Kidney glomerular epithelial cell (primary cell): ENCODE results near the gene RNF114.
A peak's percentile ranks its signal among the peaks of the same experiment; 100 is the strongest.
"Not testable (repeated sequence)": the region's sequence is repeated elsewhere in the genome, so short reads cannot be mapped to it uniquely, and the experiment has no call there.

ENCODE experiments used
- DNase-seq: peaks from one replicate; lab custom pipeline; 2025; lab: John Stamatoyannopoulos, UW

Gene RNF114

GRCh38 chr20:49928411-49929141 lies 7.6 kb upstream of the RNF114 start:
- peak; percentile 52 for DNase-seq

GRCh38 chr20:49929142-49929494 lies 7.1 kb upstream of the RNF114 start:
- DNase-seq = no peak

GRCh38 chr20:49935746-49936152 lies 448 bp upstream of the RNF114 start:
- no peak for DNase-seq

GRCh38 chr20:49937027-49937929 lies 1.1 kb downstream of the RNF114 start:
- no peak for DNase-seq

GRCh38 chr20:49938173-49939163 lies 2.3 kb downstream of the RNF114 start:
- peak; percentile 6 for DNase-seq

- no peak for DNase-seq
These were observed 5.3 kb downstream of the RNF114 start for GRCh38 chr20:49941456-49941855.

- no peak for DNase-seq
These were observed 6.1 kb downstream of the RNF114 start for GRCh38 chr20:49942303-49942702.

GRCh38 chr20:49942942-49943341 lies 6.7 kb downstream of the RNF114 start:
- no peak for DNase-seq

- no peak for DNase-seq
These were observed 9.1 kb downstream of the RNF114 start for GRCh38 chr20:49945306-49945700.

GRCh38 chr20:49945701-49946477 lies 9.7 kb downstream of the RNF114 start:
- no peak for DNase-seq

- no peak for DNase-seq
These were observed 12.0 kb downstream of the RNF114 start for GRCh38 chr20:49948178-49948577.

- DNase-seq = peak; percentile 76
These were observed 12.8 kb downstream of the RNF114 start for GRCh38 chr20:49948809-49949507.

- no peak for DNase-seq
These were observed 15.0 kb downstream of the RNF114 start for GRCh38 chr20:49951151-49951550.

GRCh38 chr20:49955167-49955566 lies 19.0 kb downstream of the RNF114 start:
- DNase-seq = no peak

GRCh38 chr20:49955830-49956396 lies 19.7 kb downstream of the RNF114 start:
- DNase-seq = not testable (repeated sequence)

GRCh38 chr20:49956689-49957088 lies 20.5 kb downstream of the RNF114 start:
- DNase-seq = no peak

- not testable (repeated sequence) for DNase-seq
These were observed 21.1 kb downstream of the RNF114 start for GRCh38 chr20:49957089-49957938.

GRCh38 chr20:49961413-49961812 lies 25.2 kb downstream of the RNF114 start:
- no peak for DNase-seq
